NT2/D1 (cell line): ENCODE results near the gene PFKFB3.

Experiments used
- YY1 ChIP-seq: IDR thresholded peaks from 2 replicates; pipeline ENCODE4 v1.6.1; 2011; ENCODE audit not compliant: insufficient read length, insufficient read depth
- ZNF274 ChIP-seq: IDR thresholded peaks from 2 replicates; pipeline ENCODE4 v1.6.1; 2011; ENCODE audit warnings: mild to moderate bottlenecking, low read depth, low read length

GRCh38 chr10:6274484-6274883 is 71.8 kb downstream of the PFKFB3 start:
- TF ChIP-seq YY1 (no peak), ZNF274 (no peak)
